SKM-1 treated with dmso at 0.1 percent for 144 hours (cell line): ENCODE data around the gene OXT.
"Not testable (repeated sequence)": the region's sequence is repeated elsewhere in the genome, so short reads cannot be mapped to it uniquely, and the experiment has no call there.

Source experiments
- DNase-seq: peaks from one replicate; lab custom pipeline; 2025; ENCODE audit not compliant: unreplicated experiment; lab: John Stamatoyannopoulos, UW

The OXT gene

GRCh38 chr20:3071610-3072529, at the start of gene OXT:
Gene OXT (plus strand): TSS chr20:3071620. CDS start chr20:3071656, 36 bp downstream.
- no peak for DNase-seq

- DNase-seq: no peak
Observed at GRCh38 chr20:3021777-3022176, 49.6 kb upstream of the OXT start.

GRCh38 chr20:3022559-3023490, 48.6 kb upstream of the OXT start:
- not testable (repeated sequence) for DNase-seq

- DNase-seq: no peak
Observed at GRCh38 chr20:3027987-3028386, 43.4 kb upstream of the OXT start.

- DNase-seq: no peak
Observed at GRCh38 chr20:3031524-3032147, 39.8 kb upstream of the OXT start.

- no peak for DNase-seq
Observed at GRCh38 chr20:3032624-3033023, 38.8 kb upstream of the OXT start.

- DNase-seq: no peak
Observed at GRCh38 chr20:3037654-3038053, 33.8 kb upstream of the OXT start.

GRCh38 chr20:3038454-3038853, 33.0 kb upstream of the OXT start:
- no peak for DNase-seq

- DNase-seq: no peak
Observed at GRCh38 chr20:3039426-3039825, 32.0 kb upstream of the OXT start.

GRCh38 chr20:3040086-3040485, 31.3 kb upstream of the OXT start:
- no peak for DNase-seq

- no peak for DNase-seq
Observed at GRCh38 chr20:3041854-3042409, 29.5 kb upstream of the OXT start.

- DNase-seq: no peak
Observed at GRCh38 chr20:3042625-3043024, 28.8 kb upstream of the OXT start.

- DNase-seq: no peak
Observed at GRCh38 chr20:3043322-3043721, 28.1 kb upstream of the OXT start, which contains the start of gene GNRH2. Gene GNRH2 (plus strand): TSS chr20:3043622. CDS start chr20:3044415, 793 bp downstream.

GRCh38 chr20:3044336-3044965, 27.0 kb upstream of the OXT start:
- no peak for DNase-seq

GRCh38 chr20:3045042-3045815, 26.2 kb upstream of the OXT start:
- DNase-seq: peak; percentile 46

GRCh38 chr20:3045816-3046676, 25.4 kb upstream of the OXT start, which contains the start of gene MRPS26:
Gene MRPS26 (plus strand): TSS chr20:3046052. CDS start chr20:3046069, 17 bp downstream.
- peak; percentile 46 for DNase-seq

- DNase-seq: no peak
Observed at GRCh38 chr20:3046677-3047462, 24.6 kb upstream of the OXT start.
